ENCODE measurements around the gene RAB40AL.
"Not testable (repeated sequence)": the region's sequence is repeated elsewhere in the genome, so short reads cannot be mapped to it uniquely, and the experiment has no call there.

RAB40AL gene

GRCh38 chrX:102936972-102937371 is at the start of gene RAB40AL:
Gene RAB40AL, plus strand, starts transcription at chrX:102937272. Its CDS starts 47 bp downstream, at chrX:102937319.
- in situ Hi-C loops (cut with MboI; ENCODE audit: low sequenced_read_pairs): not testable (repeated sequence)

GRCh38 chrX:102887687-102888086 is 49.4 kb upstream of the RAB40AL start:
- in situ Hi-C loops (cut with MboI; ENCODE audit: low sequenced_read_pairs): loop anchor here (25.0 kb wide), 1 partner anchor 725 kb away; the partner anchor contains the start of gene BEX5

- in situ Hi-C loops (cut with MboI; ENCODE audit: low sequenced_read_pairs): loop anchor here (25.0 kb wide), 1 partner anchor 730 kb away; the partner anchor contains the start of gene BEX5
Measured at GRCh38 chrX:102892103-102892502, 45.0 kb upstream of the RAB40AL start.

- in situ Hi-C loops (cut with MboI; ENCODE audit: low sequenced_read_pairs): loop anchor here (25.0 kb wide), 1 partner anchor 738 kb away; the partner anchor contains the start of gene BEX5
Measured at GRCh38 chrX:102899940-102900916, 36.8 kb upstream of the RAB40AL start.

GRCh38 chrX:102902355-102902754 is 34.7 kb upstream of the RAB40AL start:
- in situ Hi-C loops (cut with MboI; ENCODE audit: low sequenced_read_pairs): no loop called here

GRCh38 chrX:102930990-102931756 is 5.9 kb upstream of the RAB40AL start:
- in situ Hi-C loops (cut with MboI; ENCODE audit: low sequenced_read_pairs): no loop called here

- in situ Hi-C loops (cut with MboI; ENCODE audit: low sequenced_read_pairs): no loop called here
Measured at GRCh38 chrX:102934624-102935023, 2.4 kb upstream of the RAB40AL start.

GRCh38 chrX:102950908-102951866 is 14.1 kb downstream of the RAB40AL start:
- in situ Hi-C loops (cut with MboI; ENCODE audit: low sequenced_read_pairs): no loop called here

GRCh38 chrX:102957751-102958150 is 20.7 kb downstream of the RAB40AL start:
- in situ Hi-C loops (cut with MboI; ENCODE audit: low sequenced_read_pairs): no loop called here

- in situ Hi-C loops (cut with MboI; ENCODE audit: low sequenced_read_pairs): no loop called here
Measured at GRCh38 chrX:102958794-102959193, 21.7 kb downstream of the RAB40AL start.

GRCh38 chrX:102959471-102959870 is 22.4 kb downstream of the RAB40AL start:
- in situ Hi-C loops (cut with MboI; ENCODE audit: low sequenced_read_pairs): no loop called here

GRCh38 chrX:102963955-102964354 is 26.9 kb downstream of the RAB40AL start:
- in situ Hi-C loops (cut with MboI; ENCODE audit: low sequenced_read_pairs): no loop called here

- in situ Hi-C loops (cut with MboI; ENCODE audit: low sequenced_read_pairs): no loop called here
Measured at GRCh38 chrX:102964940-102965339, 27.9 kb downstream of the RAB40AL start.

GRCh38 chrX:102966701-102967100 is 29.6 kb downstream of the RAB40AL start:
- in situ Hi-C loops (cut with MboI; ENCODE audit: low sequenced_read_pairs): no loop called here

GRCh38 chrX:102968216-102968615 is 31.1 kb downstream of the RAB40AL start:
- in situ Hi-C loops (cut with MboI; ENCODE audit: low sequenced_read_pairs): no loop called here

- in situ Hi-C loops (cut with MboI; ENCODE audit: low sequenced_read_pairs): not testable (repeated sequence)
Measured at GRCh38 chrX:102971536-102971935, 34.5 kb downstream of the RAB40AL start.

GRCh38 chrX:102975016-102975415 is 37.9 kb downstream of the RAB40AL start:
- in situ Hi-C loops (cut with MboI; ENCODE audit: low sequenced_read_pairs): no loop called here

- in situ Hi-C loops (cut with MboI; ENCODE audit: low sequenced_read_pairs): no loop called here
Measured at GRCh38 chrX:102976286-102976685, 39.2 kb downstream of the RAB40AL start.

GRCh38 chrX:102976793-102977495 is 39.9 kb downstream of the RAB40AL start:
- in situ Hi-C loops (cut with MboI; ENCODE audit: low sequenced_read_pairs): no loop called here

- in situ Hi-C loops (cut with MboI; ENCODE audit: low sequenced_read_pairs): no loop called here
Measured at GRCh38 chrX:102978594-102978993, 41.5 kb downstream of the RAB40AL start.
